Mesenchymal stem cell (in vitro differentiated cells and primary cell): Measurements from ENCODE around the gene JAKMIP2.

Experiments used
- DNase-seq: peaks from one replicate; pipeline ENCODE4 v3.0.0-alpha.2; 2013
- H2AFZ ChIP-seq: one replicate; pipeline ENCODE4 v1.6.1; 2013; ENCODE audit warnings: low read depth, mild to moderate bottlenecking, control low read depth, inconsistent platforms, low read length, moderate library complexity
- H2AK5ac ChIP-seq: 2 replicates; pipeline ENCODE4 v1.6.1; 2013; ENCODE audit warnings: low read length, moderate library complexity, mild to moderate bottlenecking, inconsistent platforms; ENCODE audit not compliant: severe bottlenecking
- H2BK120ac ChIP-seq: one replicate; pipeline ENCODE4 v1.6.1; 2013; ENCODE audit warnings: low read depth, mild to moderate bottlenecking, inconsistent platforms, low read length, moderate library complexity
- H2BK12ac ChIP-seq, 2 experiments: one replicate each; pipeline ENCODE4 v1.6.1; 2013; ENCODE audit warnings: inconsistent platforms in 2 of 2, low read length in 2 of 2, mild to moderate bottlenecking in 2 of 2, moderate library complexity in 2 of 2, control low read depth in 1 of 2
- H2BK15ac ChIP-seq: one replicate; pipeline ENCODE4 v1.6.1; 2013; ENCODE audit warnings: mild to moderate bottlenecking, low read depth, inconsistent platforms; ENCODE audit not compliant: poor library complexity, severe bottlenecking
- H2BK5ac ChIP-seq: 2 replicates; pipeline ENCODE4 v1.6.1; 2013; ENCODE audit warnings: low read depth, mild to moderate bottlenecking, low read length, control low read depth, inconsistent platforms; ENCODE audit not compliant: poor library complexity, severe bottlenecking
- H3K14ac ChIP-seq, 2 experiments: one replicate each; pipeline ENCODE4 v1.6.1; 2013; ENCODE audit warnings: inconsistent platforms in 2 of 2, low read length in 2 of 2, control low read depth in 1 of 2, mild to moderate bottlenecking in 1 of 2, moderate library complexity in 1 of 2
- H3K18ac ChIP-seq, 2 experiments: one replicate each; pipeline ENCODE4 v1.6.1; 2013; ENCODE audit warnings: inconsistent platforms in 2 of 2, low read length in 2 of 2, control low read depth in 1 of 2, low read depth in 1 of 2, mild to moderate bottlenecking in 1 of 2
- H3K23ac ChIP-seq, 2 experiments: one replicate each; pipeline ENCODE4 v1.6.1; 2013; ENCODE audit warnings: inconsistent platforms in 2 of 2, low read length in 2 of 2, mild to moderate bottlenecking in 2 of 2, moderate library complexity in 2 of 2, control low read depth in 1 of 2
- H3K27ac ChIP-seq: 2 replicates; pipeline ENCODE4 v1.5.1; 2013; ENCODE audit warnings: mild to moderate bottlenecking, moderate library complexity, low read length, control low read depth, inconsistent platforms; ENCODE audit not compliant: poor library complexity, severe bottlenecking
- H3K27me3 ChIP-seq, 2 experiments: 2 replicates each; pipeline versions ENCODE4 v1.6.1 to v1.7.0; 2013; ENCODE audit warnings: low read length in 2 of 2, mild to moderate bottlenecking in 2 of 2, moderate library complexity in 2 of 2, control low read depth in 1 of 2, inconsistent platforms in 1 of 2; ENCODE audit not compliant: control insufficient read depth in 1 of 2, insufficient read depth in 1 of 2
- H3K36me3 ChIP-seq, 2 experiments: 2 replicates each; pipeline versions ENCODE4 v1.6.1 to v1.7.0; 2013; ENCODE audit warnings: low read length in 2 of 2, control low read depth in 1 of 2, inconsistent platforms in 1 of 2, low read depth in 1 of 2, mild to moderate bottlenecking in 1 of 2; ENCODE audit not compliant: insufficient read depth in 2 of 2, control insufficient read depth in 1 of 2
- H3K4ac ChIP-seq, 2 experiments: one replicate each; pipeline ENCODE4 v1.6.1; 2013; ENCODE audit warnings: inconsistent platforms in 2 of 2, low read length in 2 of 2, mild to moderate bottlenecking in 2 of 2, moderate library complexity in 2 of 2, control low read depth in 1 of 2, low read depth in 1 of 2
- H3K4me1 ChIP-seq: 2 replicates; pipeline ENCODE4 v1.6.1; 2013; ENCODE audit warnings: low read depth, low read length, control low read depth; ENCODE audit not compliant: control insufficient read depth, insufficient read depth
- H3K4me2 ChIP-seq: 2 replicates; pipeline ENCODE4 v1.6.1; 2013; ENCODE audit warnings: low read length, mild to moderate bottlenecking, inconsistent platforms; ENCODE audit not compliant: poor library complexity, severe bottlenecking
- H3K4me3 ChIP-seq, 2 experiments: 2 replicates each; pipeline versions ENCODE4 v1.5.1 to v1.7.0; 2013; ENCODE audit warnings: low read length in 2 of 2, mild to moderate bottlenecking in 2 of 2, control low read depth in 1 of 2, low read depth in 1 of 2; ENCODE audit not compliant: insufficient read depth in 1 of 2
- H3K79me1 ChIP-seq: replicated peaks from 2 replicates; pipeline ENCODE4 v1.6.1; 2013; ENCODE audit warnings: mild to moderate bottlenecking, control low read depth, low read length, inconsistent platforms; ENCODE audit not compliant: poor library complexity, severe bottlenecking
- H3K9ac ChIP-seq: 2 replicates; pipeline ENCODE4 v1.7.0; 2013; ENCODE audit warnings: mild to moderate bottlenecking, low read length, moderate library complexity
- H3K9me3 ChIP-seq: 2 replicates; pipeline ENCODE4 v1.7.0; 2013; ENCODE audit warnings: mild to moderate bottlenecking, low read length; ENCODE audit not compliant: control insufficient read depth
- H4K8ac ChIP-seq: one replicate; pipeline ENCODE4 v1.6.1; 2013; ENCODE audit warnings: inconsistent platforms, mild to moderate bottlenecking, low read length, moderate library complexity
- H4K91ac ChIP-seq: one replicate; pipeline ENCODE4 v1.6.1; 2013; ENCODE audit warnings: mild to moderate bottlenecking, low read length, inconsistent platforms
- WGBS: methylation state at CpG from one replicate; pipeline ENCODE4 v1.1.7; 2013; ENCODE audit warnings: mixed read lengths; 5-methylcytosine and 5-hydroxymethylcytosine counted together

The JAKMIP2 gene

DNA sequence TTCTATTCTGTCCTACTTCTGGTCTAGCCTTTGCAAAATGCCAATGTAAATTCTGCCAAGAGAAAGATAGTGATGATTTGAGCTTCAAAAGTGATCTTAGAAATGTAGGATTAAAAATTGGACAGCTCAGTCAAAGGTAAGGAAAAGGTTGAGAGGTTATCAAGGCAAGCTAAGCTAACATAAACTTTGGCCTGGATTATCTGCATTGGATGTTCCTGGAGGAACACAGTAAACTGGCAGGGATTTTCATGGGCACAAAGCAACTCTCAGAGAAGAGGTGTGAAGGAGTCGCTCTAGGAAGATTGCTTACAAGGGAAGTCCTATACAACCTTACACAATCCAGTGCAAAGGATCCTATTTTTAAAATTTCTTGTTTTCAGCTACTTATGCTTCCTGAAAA is 115.2 kb downstream of the JAKMIP2 start:
- Histone ChIP-seq H2AK5ac (no peak overlapping the region), H4K91ac (no peak overlapping the region), H3K23ac (no peak overlapping the region), H3K27me3 (no peaks in the 10 kb centered on the region), H4K8ac (no peak overlapping the region), H3K79me1 (no peaks in the 10 kb centered on the region), H3K4me1 (no peaks in the 10 kb centered on the region), H2BK15ac (no peak overlapping the region), H3K36me3 (no peaks in the 10 kb centered on the region), H2AFZ (no peak overlapping the region), H3K18ac (no peak overlapping the region), H3K9ac (no peak overlapping the region), H3K14ac (no peak overlapping the region), H3K27ac (no peak overlapping the region), H2BK5ac (no peak overlapping the region), H3K4ac (no peak overlapping the region), H3K4me2 (no peak overlapping the region), H3K4me3 (no peak overlapping the region), H2BK120ac (no peak overlapping the region), H2BK12ac (no peak overlapping the region), H3K9me3 (no peaks in the 10 kb centered on the region)
- no peak for DNase-seq
- no CpG with 5 or more reads among the region's 1 CpG for WGBS

DNA sequence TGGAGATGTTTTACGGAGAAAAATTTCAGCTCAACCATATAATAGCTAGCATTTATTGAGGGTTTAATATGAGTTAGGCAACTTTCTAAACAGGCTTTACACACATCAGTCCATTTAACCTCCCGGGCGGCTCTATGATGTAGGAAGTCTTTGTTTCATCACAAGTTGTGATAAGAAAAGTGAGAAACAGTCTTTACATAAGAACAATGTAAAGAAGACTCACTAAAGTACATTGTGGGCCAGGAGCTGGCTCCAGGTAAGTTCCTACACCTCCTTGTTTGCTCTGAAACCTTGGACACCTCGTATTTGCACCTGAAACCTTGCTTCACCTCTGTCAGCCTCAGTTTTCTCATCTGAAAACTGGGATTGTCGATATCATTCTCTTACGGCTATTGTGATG is 116.1 kb downstream of the JAKMIP2 start:
- H3K4ac ChIP-seq = no peak overlapping the region
- H4K8ac ChIP-seq = no peak overlapping the region
- WGBS = 17% methylated on average over 1 of the region's 6 CpGs

DNA sequence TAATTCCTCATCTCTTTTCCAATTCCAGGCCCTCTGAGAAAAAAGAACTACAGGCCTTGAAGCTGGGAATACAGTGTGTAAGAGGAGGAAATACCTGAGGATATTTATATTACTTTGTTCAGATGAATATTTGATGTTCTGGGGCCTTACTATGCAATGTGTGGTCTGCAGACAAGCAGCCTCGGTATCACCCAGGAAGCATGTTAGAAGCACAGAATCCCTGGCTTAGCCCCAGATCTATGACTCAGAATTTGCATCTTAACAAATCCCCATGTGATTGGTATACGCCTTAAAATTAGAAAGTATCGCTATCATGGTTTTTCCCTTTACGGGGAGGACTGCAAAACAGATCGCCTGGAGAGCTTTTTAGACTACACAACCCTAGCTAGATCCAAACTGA is 121.0 kb downstream of the JAKMIP2 start:
- Histone ChIP-seq H3K14ac (no peak overlapping the region), H3K18ac (no peak overlapping the region), H3K27me3 (no peaks in the 10 kb centered on the region), H2AK5ac (no peak overlapping the region), H3K4me3 (no peak overlapping the region), H4K8ac (no peak overlapping the region), H2BK5ac (no peak overlapping the region), H2AFZ (no peak overlapping the region), H3K36me3 (no peaks in the 10 kb centered on the region), H4K91ac (no peak overlapping the region), H3K79me1 (no peaks in the 10 kb centered on the region), H3K9ac (no peak overlapping the region), H3K4me2 (no peak overlapping the region), H2BK120ac (no peak overlapping the region), H3K4ac (no peak overlapping the region), H3K4me1 (no peaks in the 10 kb centered on the region), H3K27ac (no peak overlapping the region), H2BK12ac (no peak overlapping the region), H3K9me3 (no peaks in the 10 kb centered on the region), H3K23ac (no peak overlapping the region), H2BK15ac (no peak overlapping the region)
- DNase-seq = no peak
- 97% methylated on average over 4 of the region's 5 CpGs for WGBS

More for the DNA sequence above, 116.1 kb downstream of the JAKMIP2 start:
- no peak overlapping the region for H2BK15ac ChIP-seq
- no peak overlapping the region for H2AFZ ChIP-seq
- H3K36me3 ChIP-seq = no peaks in the 10 kb centered on the region
- H3K27ac ChIP-seq = no peak overlapping the region
- no peak overlapping the region for H3K23ac ChIP-seq
- no peak overlapping the region for H3K4me3 ChIP-seq
- no peak for DNase-seq
- no peak overlapping the region for H4K91ac ChIP-seq
- H2BK12ac ChIP-seq = no peak overlapping the region
- no peak overlapping the region for H2BK5ac ChIP-seq
- H3K79me1 ChIP-seq = no peaks in the 10 kb centered on the region
- H3K14ac ChIP-seq = no peak overlapping the region
- H2AK5ac ChIP-seq = no peak overlapping the region
- no peaks in the 10 kb centered on the region for H3K27me3 ChIP-seq
- H2BK120ac ChIP-seq = no peak overlapping the region
- no peak overlapping the region for H3K4me2 ChIP-seq
- H3K4me1 ChIP-seq = no peaks in the 10 kb centered on the region
- no peak overlapping the region for H3K18ac ChIP-seq
- no peaks in the 10 kb centered on the region for H3K9me3 ChIP-seq
- no peak overlapping the region for H3K9ac ChIP-seq

DNA sequence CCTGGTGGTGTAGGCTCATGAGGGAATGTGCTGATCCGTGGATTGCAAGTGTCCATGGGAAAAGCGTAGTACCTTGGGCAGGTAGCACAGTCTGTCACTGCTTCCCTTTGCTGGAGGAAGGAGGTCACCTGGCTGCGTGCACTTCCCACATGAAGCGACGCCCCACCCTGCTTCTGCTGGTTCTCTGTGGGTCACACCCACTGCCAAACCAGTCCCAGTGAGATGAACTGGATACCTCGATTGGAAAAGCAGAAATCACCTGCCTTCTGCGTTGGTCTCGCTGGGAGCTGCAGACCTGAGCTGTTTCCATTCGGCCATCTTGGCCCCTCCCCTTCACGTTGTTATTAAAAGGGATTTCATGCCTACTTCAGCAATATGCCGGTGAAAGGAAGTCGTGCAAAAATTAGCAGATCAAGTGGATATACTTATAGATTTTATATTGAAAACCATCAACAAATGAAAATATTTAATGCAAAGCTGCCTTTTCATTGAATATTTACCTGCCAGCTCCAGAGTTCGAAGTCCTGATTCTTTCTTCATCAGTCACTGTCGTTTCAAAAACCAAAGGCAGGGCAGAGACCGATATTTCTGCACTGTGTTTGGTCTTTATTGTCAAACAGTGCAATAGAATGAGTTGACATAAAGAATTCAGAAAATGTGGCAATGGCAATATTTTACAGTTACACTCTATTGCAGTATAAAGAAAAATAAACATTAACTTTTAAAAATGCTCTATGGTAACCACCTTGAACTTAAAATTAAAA is 123.2 kb downstream of the JAKMIP2 start:
- Histone ChIP-seq H4K8ac (no peak overlapping the region), H3K14ac (no peak overlapping the region), H2BK12ac (no peak overlapping the region), H3K27me3 (no peaks in the 10 kb centered on the region), H2AFZ (no peak overlapping the region), H3K18ac (no peak overlapping the region), H3K4ac (no peak overlapping the region), H2BK120ac (no peak overlapping the region), H3K4me3 (no peak overlapping the region), H3K79me1 (no peaks in the 10 kb centered on the region), H2BK5ac (no peak overlapping the region), H4K91ac (no peak overlapping the region), H3K9me3 (no peaks in the 10 kb centered on the region), H3K4me1 (no peaks in the 10 kb centered on the region), H3K4me2 (no peak overlapping the region), H3K27ac (no peak overlapping the region), H2AK5ac (no peak overlapping the region), H2BK15ac (no peak overlapping the region), H3K23ac (no peak overlapping the region), H3K36me3 (no peaks in the 10 kb centered on the region), H3K9ac (no peak overlapping the region)
- no peak for DNase-seq
- 90% methylated on average over 13 of the region's 15 CpGs for WGBS
